VCaP (cell line): Measurements from ENCODE around the gene LDHA.

Source experiments
- H3K27ac ChIP-seq: fragments of 450-650 bp; 2 replicates; pipeline ENCODE4 v1.5.1; 2017
- TF ChIP-seq, protein P1 (sequence below): fragments of 450-650 bp; conservative IDR thresholded peaks from 2 replicates; pipeline ENCODE4 v1.5.1; 2017; ENCODE audit warnings: mild to moderate bottlenecking, moderate library complexity

LDHA gene

DNA sequence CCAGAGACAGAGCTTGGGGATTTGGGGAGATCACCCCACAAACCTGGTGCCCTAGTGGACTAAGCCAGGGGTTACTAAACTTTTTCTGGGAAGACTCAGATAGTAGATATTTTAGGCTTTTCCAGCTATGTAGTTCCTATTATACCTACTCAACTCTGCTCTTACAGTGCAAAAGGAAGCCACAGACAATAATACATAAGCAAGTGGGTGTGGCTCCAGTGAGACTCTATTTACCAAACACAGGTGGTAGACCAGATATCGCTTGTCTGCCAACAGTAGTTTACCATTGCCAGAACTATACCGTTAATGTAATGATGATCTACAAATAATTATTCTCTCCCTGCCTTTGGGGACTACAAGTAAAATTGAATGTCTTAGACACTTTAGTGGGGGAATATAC, 24.7 kb downstream of the LDHA start:
- TF ChIP-seq, protein P1, sequence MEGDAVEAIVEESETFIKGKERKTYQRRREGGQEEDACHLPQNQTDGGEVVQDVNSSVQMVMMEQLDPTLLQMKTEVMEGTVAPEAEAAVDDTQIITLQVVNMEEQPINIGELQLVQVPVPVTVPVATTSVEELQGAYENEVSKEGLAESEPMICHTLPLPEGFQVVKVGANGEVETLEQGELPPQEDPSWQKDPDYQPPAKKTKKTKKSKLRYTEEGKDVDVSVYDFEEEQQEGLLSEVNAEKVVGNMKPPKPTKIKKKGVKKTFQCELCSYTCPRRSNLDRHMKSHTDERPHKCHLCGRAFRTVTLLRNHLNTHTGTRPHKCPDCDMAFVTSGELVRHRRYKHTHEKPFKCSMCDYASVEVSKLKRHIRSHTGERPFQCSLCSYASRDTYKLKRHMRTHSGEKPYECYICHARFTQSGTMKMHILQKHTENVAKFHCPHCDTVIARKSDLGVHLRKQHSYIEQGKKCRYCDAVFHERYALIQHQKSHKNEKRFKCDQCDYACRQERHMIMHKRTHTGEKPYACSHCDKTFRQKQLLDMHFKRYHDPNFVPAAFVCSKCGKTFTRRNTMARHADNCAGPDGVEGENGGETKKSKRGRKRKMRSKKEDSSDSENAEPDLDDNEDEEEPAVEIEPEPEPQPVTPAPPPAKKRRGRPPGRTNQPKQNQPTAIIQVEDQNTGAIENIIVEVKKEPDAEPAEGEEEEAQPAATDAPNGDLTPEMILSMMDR, result no peak
- no peak overlapping the region for H3K27ac ChIP-seq

DNA sequence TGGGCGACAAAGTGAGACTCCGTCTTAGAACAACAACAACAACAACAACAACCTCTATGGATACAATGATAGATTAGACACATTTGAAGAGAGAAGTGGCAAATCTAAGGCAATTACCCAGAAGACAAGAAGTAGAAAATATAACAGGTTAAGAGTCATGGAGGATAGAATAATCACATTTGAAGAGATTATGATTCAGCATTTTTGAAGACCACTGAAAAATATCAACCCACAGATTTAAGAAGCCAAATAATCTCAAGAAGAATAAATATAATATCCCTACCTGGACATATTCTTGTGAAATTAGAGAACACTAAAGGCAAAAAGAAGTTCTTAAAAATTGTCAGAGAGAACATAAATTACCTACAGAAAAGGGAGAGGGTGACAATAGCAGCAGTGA, 25.7 kb downstream of the LDHA start:
- H3K27ac ChIP-seq, result no peak overlapping the region
- TF ChIP-seq, protein P1, result no peak

DNA sequence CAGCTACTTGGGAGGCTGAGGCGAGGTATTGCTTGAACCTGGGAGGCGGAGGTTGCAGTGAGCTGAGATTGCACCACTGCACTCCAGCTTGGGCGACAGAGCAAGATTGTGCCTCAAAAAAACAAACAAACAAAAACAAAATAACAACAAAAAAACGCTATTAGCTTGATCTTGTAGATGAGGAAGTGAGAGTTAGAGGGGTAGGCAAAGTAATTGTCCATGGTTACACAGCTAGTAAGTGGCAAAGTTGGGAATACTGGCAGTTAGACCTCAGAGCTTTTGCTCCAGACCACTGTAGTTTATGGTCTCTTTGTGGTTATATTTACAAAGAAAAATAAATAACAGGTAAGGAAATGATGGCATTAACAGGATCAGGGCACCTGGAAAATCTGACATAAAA, 32.9 kb downstream of the LDHA start:
- TF ChIP-seq, protein P1, result no peak
- no peak overlapping the region for H3K27ac ChIP-seq

DNA sequence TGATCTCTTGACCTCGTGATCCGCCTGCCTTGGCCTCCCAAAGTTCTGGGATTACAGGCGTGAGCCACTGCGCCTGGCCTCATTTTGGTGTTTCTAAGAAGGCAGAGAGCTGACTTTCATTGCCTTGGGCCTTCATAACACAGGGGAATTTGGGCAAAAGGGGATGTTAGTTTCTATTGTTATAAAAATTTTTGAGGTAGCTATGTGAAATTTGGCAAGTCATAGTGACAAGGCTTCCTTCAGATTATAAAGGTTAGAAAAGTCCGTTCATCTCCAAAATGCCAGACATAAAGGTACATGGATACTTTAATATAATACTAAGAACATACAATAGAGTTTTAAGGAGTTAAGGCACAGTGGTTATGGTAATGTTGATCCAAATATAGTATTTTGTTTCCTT, 35.0 kb downstream of the LDHA start:
- TF ChIP-seq, protein P1, result no peak
- no peak overlapping the region for H3K27ac ChIP-seq

DNA sequence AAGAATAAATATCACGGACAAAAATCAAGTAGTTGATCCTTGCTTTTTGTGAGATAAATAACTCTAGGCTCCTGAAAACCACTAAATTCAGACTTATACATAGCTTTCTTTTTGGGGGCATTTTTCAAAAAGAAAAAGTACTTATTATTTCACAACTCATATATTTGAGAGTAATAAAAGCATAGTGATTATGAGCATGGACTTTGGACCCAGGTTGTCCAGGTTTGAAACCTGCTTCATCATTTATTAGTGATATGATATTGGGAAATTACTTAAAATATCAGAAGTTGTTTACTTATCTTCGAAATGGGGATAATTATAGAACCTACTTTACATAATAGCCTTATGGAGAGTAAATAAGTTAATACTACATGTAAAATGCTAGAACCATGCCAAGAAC, 44.3 kb downstream of the LDHA start:
- TF ChIP-seq, protein P1, result no peak
- no peak overlapping the region for H3K27ac ChIP-seq

DNA sequence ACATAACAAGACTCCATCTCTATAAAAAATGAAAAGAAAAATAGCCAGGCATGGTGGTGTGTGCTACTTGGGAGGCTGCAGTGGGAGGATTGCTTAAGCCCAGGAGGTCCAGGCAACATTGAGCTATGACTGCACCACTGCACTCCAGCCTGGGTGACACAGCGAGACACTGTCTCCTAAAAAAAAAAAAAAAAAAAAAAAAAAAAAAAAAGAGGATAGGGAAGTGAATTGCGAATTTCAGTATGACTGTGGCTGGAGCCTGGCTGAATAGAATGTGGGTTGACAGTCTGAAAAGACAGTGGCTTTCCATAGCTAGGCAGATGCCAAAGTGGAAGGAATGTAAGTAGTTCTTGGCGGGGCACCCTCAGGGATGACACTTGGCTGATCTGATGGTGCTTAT, 54.9 kb downstream of the LDHA start:
- TF ChIP-seq, protein P1, result no peak
- H3K27ac ChIP-seq, result no peak overlapping the region

DNA sequence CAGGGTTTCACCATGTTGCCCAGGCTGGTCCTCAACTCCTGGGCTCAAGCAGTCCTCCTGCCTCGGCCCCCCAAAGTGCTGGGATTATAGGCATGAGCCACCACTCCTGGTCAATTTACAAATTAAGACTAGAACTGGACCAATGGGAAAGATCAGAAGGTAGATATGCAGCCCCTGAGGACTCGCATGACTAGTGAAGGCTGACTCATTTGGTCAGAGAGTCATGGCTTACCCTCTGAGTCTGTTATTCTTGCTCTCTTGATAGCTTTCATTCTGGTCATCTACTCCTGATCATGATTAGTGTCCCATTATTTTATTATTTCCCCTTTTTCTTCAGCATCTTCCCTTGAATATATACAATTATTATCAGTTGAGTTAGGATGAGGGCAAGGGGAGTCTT, 58.6 kb downstream of the LDHA start:
- TF ChIP-seq, protein P1, result no peak

More for the DNA sequence above, 58.6 kb downstream of the LDHA start:
- H3K27ac ChIP-seq, result no peak overlapping the region
